C4-2B (cell line): ENCODE data around the gene PTPRM.

Experiments
- ZFX ChIP-seq: fragments of 450-650 bp; IDR thresholded peaks from 2 replicates; pipeline ENCODE4 v1.6.1; 2017
- TF ChIP-seq, protein P1 (sequence below): fragments of 450-650 bp; conservative IDR thresholded peaks from 2 replicates; pipeline ENCODE4 v1.5.1; 2017; ENCODE audit warnings: mild to moderate bottlenecking

DNA sequence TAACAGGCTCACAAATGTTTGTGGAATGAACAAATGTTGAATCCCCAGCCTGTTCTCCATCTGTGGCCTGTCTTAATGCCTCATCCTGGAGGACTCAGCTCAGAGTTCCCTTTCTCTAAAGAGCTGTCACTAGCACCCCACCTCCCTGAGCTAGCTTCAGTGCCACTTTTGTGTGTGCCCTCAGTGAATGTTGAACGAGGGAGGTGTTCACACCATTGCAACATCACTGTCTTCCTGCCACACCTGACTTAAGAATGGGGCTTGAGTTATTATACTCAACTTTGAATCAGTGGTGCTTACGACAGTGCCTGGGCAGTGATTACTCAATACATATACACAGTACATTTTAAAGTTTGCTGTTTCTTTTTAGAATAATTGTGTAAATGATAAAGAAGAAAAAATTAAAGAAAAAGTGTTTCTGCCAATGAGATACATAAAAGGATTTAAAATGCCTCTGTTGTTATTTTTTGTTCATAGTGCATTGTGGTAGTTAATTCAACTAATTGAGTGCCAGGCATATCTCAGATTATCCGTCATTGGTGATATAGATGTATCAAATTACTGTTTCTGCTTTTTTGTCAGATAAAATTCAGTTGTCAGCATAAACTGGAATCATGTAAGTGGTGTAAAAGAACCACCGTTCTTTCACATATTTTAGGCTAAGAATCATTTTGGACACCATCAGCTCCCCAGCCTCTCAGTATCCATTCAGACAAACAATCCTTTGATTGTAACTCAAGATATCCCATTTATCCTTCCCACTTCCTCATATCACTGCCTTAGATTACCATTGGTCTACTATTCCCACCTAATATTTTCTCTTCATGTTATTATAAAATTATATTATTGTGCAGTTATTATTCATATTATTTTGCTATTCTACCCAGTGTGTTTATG is 304.7 kb downstream of the PTPRM start:
- TF ChIP-seq ZFX = no peak
- TF ChIP-seq, protein P1, sequence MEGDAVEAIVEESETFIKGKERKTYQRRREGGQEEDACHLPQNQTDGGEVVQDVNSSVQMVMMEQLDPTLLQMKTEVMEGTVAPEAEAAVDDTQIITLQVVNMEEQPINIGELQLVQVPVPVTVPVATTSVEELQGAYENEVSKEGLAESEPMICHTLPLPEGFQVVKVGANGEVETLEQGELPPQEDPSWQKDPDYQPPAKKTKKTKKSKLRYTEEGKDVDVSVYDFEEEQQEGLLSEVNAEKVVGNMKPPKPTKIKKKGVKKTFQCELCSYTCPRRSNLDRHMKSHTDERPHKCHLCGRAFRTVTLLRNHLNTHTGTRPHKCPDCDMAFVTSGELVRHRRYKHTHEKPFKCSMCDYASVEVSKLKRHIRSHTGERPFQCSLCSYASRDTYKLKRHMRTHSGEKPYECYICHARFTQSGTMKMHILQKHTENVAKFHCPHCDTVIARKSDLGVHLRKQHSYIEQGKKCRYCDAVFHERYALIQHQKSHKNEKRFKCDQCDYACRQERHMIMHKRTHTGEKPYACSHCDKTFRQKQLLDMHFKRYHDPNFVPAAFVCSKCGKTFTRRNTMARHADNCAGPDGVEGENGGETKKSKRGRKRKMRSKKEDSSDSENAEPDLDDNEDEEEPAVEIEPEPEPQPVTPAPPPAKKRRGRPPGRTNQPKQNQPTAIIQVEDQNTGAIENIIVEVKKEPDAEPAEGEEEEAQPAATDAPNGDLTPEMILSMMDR = no peak
